SK-N-SH (cell line): ENCODE results near the gene NR6A1. TPM values are rescaled to one million over a fixed set of nuclear protein-coding genes. Genes with fewer than 3 reads are reported as not detected.

Source experiments
- CTCF ChIA-PET: fragments of 300-600, 350-600 bp; formaldehyde crosslinking; extraction: SDS; loops from one replicate; lab custom pipeline; 2021; lab: Yijun Ruan, JAX
- POLR2A ChIA-PET: fragments of 350-600 bp; sonication (Branson Sonifier 250); formaldehyde crosslinking; extraction: SDS; loops from one replicate; lab custom pipeline; 2020; ENCODE audit warnings: antibody characterized with exemption, inconsistent platforms; lab: Yijun Ruan, JAX
- DNase-seq: peaks from one replicate; pipeline ENCODE4 v3.0.0; 2012
- H2AFZ ChIP-seq: fragments of 200-600 bp; sonication (generic); 2 replicates; pipeline ENCODE4 v1.8.1; 2016; ENCODE audit warnings: antibody characterized with exemption, mild to moderate bottlenecking, low read depth
- H3F3A ChIP-seq: fragments of 200-600 bp; sonication (generic); replicated peaks from 2 replicates; pipeline ENCODE3; 2016; ENCODE audit warnings: antibody characterized with exemption, mild to moderate bottlenecking; ENCODE audit not compliant: insufficient read depth
- H3K27ac ChIP-seq, 2 experiments: fragments of 200-500 bp in 1 of 2; fragments of 200-600 bp in 1 of 2; sonication (Bioruptor generic) in 1 of 2; sonication (generic), shearing (Covaris generic) in 1 of 2; 2 replicates each; pipeline versions ENCODE4 v1.5.1 to v1.6.1; 2014 to 2016; ENCODE audit warnings: low read depth in 2 of 2, inconsistent platforms in 1 of 2, low read length in 1 of 2, mild to moderate bottlenecking in 1 of 2, mixed read lengths in 1 of 2
- H3K27me3 ChIP-seq: fragments of 200-600 bp; sonication (generic), shearing (Covaris generic); 2 replicates; pipeline ENCODE4 v1.6.1; 2016; ENCODE audit warnings: mixed run types; ENCODE audit not compliant: insufficient read depth
- H3K36me3 ChIP-seq, 2 experiments: fragments of 200-500 bp in 1 of 2; fragments of 200-600 bp in 1 of 2; sonication (Bioruptor generic) in 1 of 2; sonication (generic) in 1 of 2; replicated peaks in 1 of 2; 2 replicates each; pipeline versions ENCODE3 to v1.5.1; 2014 to 2016; ENCODE audit warnings: low read length in 1 of 2, mild to moderate bottlenecking in 1 of 2; ENCODE audit not compliant: insufficient read depth in 2 of 2, control insufficient read depth in 1 of 2
- H3K4me1 ChIP-seq, 2 experiments: fragments of 200-500 bp in 1 of 2; fragments of 200-600 bp in 1 of 2; sonication (Bioruptor generic) in 1 of 2; sonication (generic), shearing (Covaris generic) in 1 of 2; 2 replicates each; pipeline versions ENCODE4 v1.5.1 to v1.6.1; 2014 to 2016; ENCODE audit warnings: low read depth in 1 of 2, low read length in 1 of 2, mixed run types in 1 of 2; ENCODE audit not compliant: insufficient read depth in 2 of 2, control insufficient read depth in 1 of 2
- H3K4me2 ChIP-seq: fragments of 200-600 bp; sonication (generic), shearing (Covaris generic); 2 replicates; pipeline ENCODE4 v1.6.1; 2017; ENCODE audit warnings: mixed run types
- H3K4me3 ChIP-seq, 2 experiments: fragments of 200-500 bp in 1 of 2; fragments of 200-600 bp in 1 of 2; sonication (Bioruptor generic) in 1 of 2; sonication (generic), shearing (Covaris generic) in 1 of 2; 2 replicates each; pipeline versions ENCODE4 v1.5.1 to v1.8.1; 2014 to 2016; ENCODE audit warnings: low read depth in 2 of 2, inconsistent platforms in 1 of 2, low read length in 1 of 2, mild to moderate bottlenecking in 1 of 2, mixed read lengths in 1 of 2, moderate library complexity in 1 of 2
- H3K79me2 ChIP-seq: fragments of 200-600 bp; sonication (generic); 2 replicates; pipeline ENCODE4 v1.8.1; 2017; ENCODE audit warnings: mild to moderate bottlenecking; ENCODE audit not compliant: insufficient read depth
- H3K9ac ChIP-seq: fragments of 200-600 bp; sonication (generic); 2 replicates; pipeline ENCODE4 v1.6.1; 2017; ENCODE audit warnings: mixed run types
- H3K9me2 ChIP-seq: fragments of 200-600 bp; sonication (generic); 2 replicates; pipeline ENCODE4 v1.6.1; 2017; ENCODE audit warnings: mixed run types
- H3K9me3 ChIP-seq: fragments of 200-600 bp; sonication (generic); 2 replicates; pipeline ENCODE4 v1.6.1; 2017; ENCODE audit warnings: mixed run types, mild to moderate bottlenecking, moderate library complexity
- H4K20me1 ChIP-seq: fragments of 200-600 bp; sonication (generic); 2 replicates; pipeline ENCODE4 v1.6.1; 2017; ENCODE audit warnings: mild to moderate bottlenecking, mixed run types; ENCODE audit not compliant: insufficient read depth
- CHD2 ChIP-seq: fragments of 150-350 bp; IDR thresholded peaks from 2 replicates; pipeline ENCODE4 v1.6.1; 2018; ENCODE audit warnings: low read length; ENCODE audit not compliant: partially characterized antibody
- EP300 ChIP-seq, 2 experiments: IDR thresholded peaks; 2 replicates each; pipeline versions ENCODE4 v1.4.0 to v1.6.1; 2012; ENCODE audit warnings: borderline replicate concordance in 1 of 2, low read depth in 1 of 2, low read length in 1 of 2
- EZH2phosphoT487 ChIP-seq: fragments of 200-600 bp; sonication (generic); IDR thresholded peaks from 2 replicates; pipeline ENCODE4 v1.6.1; 2017; ENCODE audit warnings: low read depth, mixed run types, mild to moderate bottlenecking, antibody characterized with exemption, moderate library complexity, borderline replicate concordance
- FOSL2 ChIP-seq: IDR thresholded peaks from 2 replicates; pipeline ENCODE4 v1.4.0; 2012; ENCODE audit warnings: low read depth, mild to moderate bottlenecking, moderate library complexity, borderline replicate concordance
- FOXM1 ChIP-seq: IDR thresholded peaks from 2 replicates; pipeline ENCODE4 v1.4.0; 2012; ENCODE audit warnings: low read depth, mild to moderate bottlenecking
- NFIC ChIP-seq: IDR thresholded peaks from 2 replicates; pipeline ENCODE4 v1.4.0; 2012; ENCODE audit warnings: borderline replicate concordance
- RAD21 ChIP-seq: IDR thresholded peaks from 2 replicates; pipeline ENCODE4 v1.6.1; 2012; ENCODE audit warnings: mild to moderate bottlenecking, low read length
- RCOR1 ChIP-seq: fragments of 150-350 bp; IDR thresholded peaks from 2 replicates; pipeline ENCODE4 v1.6.1; 2017; ENCODE audit warnings: antibody characterized with exemption, low read length
- RFX5 ChIP-seq: IDR thresholded peaks from 2 replicates; pipeline ENCODE4 v1.6.1; 2012; ENCODE audit warnings: mild to moderate bottlenecking, improper control_type of control experiment, low read length
- RXRA ChIP-seq: IDR thresholded peaks from 2 replicates; pipeline ENCODE4 v1.4.0; 2012; ENCODE audit warnings: low read depth, mild to moderate bottlenecking, borderline replicate concordance
- SIN3A ChIP-seq: IDR thresholded peaks from 2 replicates; pipeline ENCODE4 v1.6.1; 2012; ENCODE audit warnings: low read depth, mild to moderate bottlenecking, low read length, moderate library complexity, borderline replicate concordance
- SMC3 ChIP-seq: IDR thresholded peaks from 2 replicates; pipeline ENCODE4 v1.6.1; 2012; ENCODE audit warnings: low read depth, low read length, improper control_type of control experiment
- TAF1 ChIP-seq: IDR thresholded peaks from 2 replicates; pipeline ENCODE4 v1.6.1; 2012; ENCODE audit warnings: low read depth, mild to moderate bottlenecking, low read length, moderate library complexity, borderline replicate concordance
- TCF12 ChIP-seq: IDR thresholded peaks from 2 replicates; pipeline ENCODE4 v1.4.0; 2012
- YY1 ChIP-seq: IDR thresholded peaks from 2 replicates; pipeline ENCODE4 v1.4.0; 2012; ENCODE audit warnings: low read depth, mild to moderate bottlenecking
- WGBS: methylation state at CpG from one replicate; pipeline ENCODE4 v1.1.6; 2017; ENCODE audit warnings: low lambda C conversion rate; 5-methylcytosine and 5-hydroxymethylcytosine counted together
- polyA plus RNA-seq, 3 experiments: library from polyadenylated mRNA; depleted of rRNA; stranded (reverse); fragments of >200 nt; gene quantifications; 2 replicates each; pipeline ENCODE4 v1.2.3, GENCODE V29; 2012
- TF ChIP-seq, protein P1 (sequence below): fragments of 150-350 bp; IDR thresholded peaks from 2 replicates; pipeline ENCODE4 v1.6.1; 2016; ENCODE audit warnings: mild to moderate bottlenecking, low read depth, low read length
- TF ChIP-seq, protein P2 (sequence below): fragments of 150-350 bp; IDR thresholded peaks from 2 replicates; pipeline ENCODE4 v1.6.1; 2017; ENCODE audit warnings: antibody characterized with exemption, low read length, low read depth, borderline replicate concordance
- TF ChIP-seq, protein P3 (sequence below): IDR thresholded peaks from 2 replicates; pipeline ENCODE4 v1.4.0; 2012; ENCODE audit warnings: low read depth, borderline replicate concordance

Gene NR6A1
- polyA plus RNA-seq, 1 of the 3 experiments (the other 2 are of a cell fraction): 1.2 TPM

DNA sequence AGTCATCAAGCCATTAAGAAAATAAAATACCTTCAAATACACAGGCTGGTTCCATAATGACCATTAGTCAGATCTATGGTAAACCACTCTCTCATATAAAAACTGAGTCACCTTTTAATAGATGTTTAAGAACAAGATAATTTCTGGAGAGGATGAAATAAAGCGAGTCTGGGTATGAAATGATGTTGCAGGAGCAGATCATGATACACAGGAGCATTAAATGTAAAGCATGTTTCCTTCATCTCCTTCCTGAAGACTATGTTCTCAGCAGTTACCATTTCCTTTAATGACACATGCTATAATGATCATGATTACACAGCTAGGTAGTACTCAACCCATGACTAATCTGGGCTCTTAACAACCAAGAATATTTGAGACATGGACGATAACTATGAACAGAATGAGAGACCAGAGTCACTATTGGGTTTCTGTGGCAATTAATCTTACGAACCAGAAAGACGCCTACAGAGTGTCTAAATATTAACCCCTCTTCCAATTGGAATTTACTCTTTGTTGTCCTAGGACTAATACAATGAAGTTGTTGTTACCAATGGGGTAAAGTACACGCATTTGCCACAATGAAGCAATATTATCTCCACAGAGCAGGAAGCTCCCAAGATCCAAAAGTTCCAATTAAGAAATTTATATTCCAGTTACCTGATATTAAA lies 105.6 kb downstream of the NR6A1 start:
- H3K9ac ChIP-seq: peak overlapping the region; percentile 19; the same call in 1 of the 2 replicates
- CTCF ChIA-PET: interaction anchor here (1.9 kb wide), 1 partner anchor 47 kb away, joined by 9 read pairs; no protein-coding TSS in a partner anchor
- H3K9me3 ChIP-seq: no peaks in the 10 kb centered on the region
- no peaks in the 10 kb centered on the region for H3K27me3 ChIP-seq
- H2AFZ ChIP-seq: no peak overlapping the region
- H3K36me3 ChIP-seq: peaks cover 0 to 21% of the 10 kb centered on the region in 2 experiments
- H3K4me2 ChIP-seq: peak overlapping the region; percentile 18; the same call in 1 of the 2 replicates
- H3K79me2 ChIP-seq: peaks cover 91% of the 10 kb centered on the region
- WGBS: 36% methylated on average over 5 of the region's 5 CpGs
- H3K4me1 ChIP-seq: peaks cover 28 to 43% of the 10 kb centered on the region in 2 experiments; a peak in 3 of 4 replicates
- 0 out of 2 replicates have a peak, but pooled peaks have one; percentile 2 for TF ChIP-seq NFIC
- 0 out of 4 replicates have a peak, but pooled peaks of 1 of the 2 experiments have one; percentile 37 for TF ChIP-seq EP300 (IDR thresholded peaks at IDR 0.05; ENCODE audit: borderline replicate concordance in 1 of 2, low read depth in 1 of 2, low read length in 1 of 2)
- TF ChIP-seq RCOR1: no peak
- TF ChIP-seq SIN3A: no peak
- TF ChIP-seq, protein P1, sequence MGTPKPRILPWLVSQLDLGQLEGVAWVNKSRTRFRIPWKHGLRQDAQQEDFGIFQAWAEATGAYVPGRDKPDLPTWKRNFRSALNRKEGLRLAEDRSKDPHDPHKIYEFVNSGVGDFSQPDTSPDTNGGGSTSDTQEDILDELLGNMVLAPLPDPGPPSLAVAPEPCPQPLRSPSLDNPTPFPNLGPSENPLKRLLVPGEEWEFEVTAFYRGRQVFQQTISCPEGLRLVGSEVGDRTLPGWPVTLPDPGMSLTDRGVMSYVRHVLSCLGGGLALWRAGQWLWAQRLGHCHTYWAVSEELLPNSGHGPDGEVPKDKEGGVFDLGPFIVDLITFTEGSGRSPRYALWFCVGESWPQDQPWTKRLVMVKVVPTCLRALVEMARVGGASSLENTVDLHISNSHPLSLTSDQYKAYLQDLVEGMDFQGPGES: no peak
- TF ChIP-seq EZH2phosphoT487: no peak
- peak; percentile 19; the same call in 1 of the 2 replicates for TF ChIP-seq FOSL2
- TF ChIP-seq, protein P2, sequence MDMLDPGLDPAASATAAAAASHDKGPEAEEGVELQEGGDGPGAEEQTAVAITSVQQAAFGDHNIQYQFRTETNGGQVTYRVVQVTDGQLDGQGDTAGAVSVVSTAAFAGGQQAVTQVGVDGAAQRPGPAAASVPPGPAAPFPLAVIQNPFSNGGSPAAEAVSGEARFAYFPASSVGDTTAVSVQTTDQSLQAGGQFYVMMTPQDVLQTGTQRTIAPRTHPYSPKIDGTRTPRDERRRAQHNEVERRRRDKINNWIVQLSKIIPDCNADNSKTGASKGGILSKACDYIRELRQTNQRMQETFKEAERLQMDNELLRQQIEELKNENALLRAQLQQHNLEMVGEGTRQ: no peak
- no peak for TF ChIP-seq CHD2
- TF ChIP-seq TAF1: no peak
- no peak for TF ChIP-seq RXRA
- TF ChIP-seq TCF12: peak; percentile 39
- 0 out of 2 replicates have a peak, but pooled peaks have one; percentile 47 for TF ChIP-seq FOXM1
- TF ChIP-seq SMC3: no peak
- TF ChIP-seq, protein P3, sequence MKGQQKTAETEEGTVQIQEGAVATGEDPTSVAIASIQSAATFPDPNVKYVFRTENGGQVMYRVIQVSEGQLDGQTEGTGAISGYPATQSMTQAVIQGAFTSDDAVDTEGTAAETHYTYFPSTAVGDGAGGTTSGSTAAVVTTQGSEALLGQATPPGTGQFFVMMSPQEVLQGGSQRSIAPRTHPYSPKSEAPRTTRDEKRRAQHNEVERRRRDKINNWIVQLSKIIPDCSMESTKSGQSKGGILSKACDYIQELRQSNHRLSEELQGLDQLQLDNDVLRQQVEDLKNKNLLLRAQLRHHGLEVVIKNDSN: no peak
- no peak for TF ChIP-seq RFX5
- no peak for TF ChIP-seq YY1
- no peak for TF ChIP-seq RAD21
- TF ChIP-seq, all 33 proteins: peak for 5
- Histone ChIP-seq H3K27ac (peak overlapping the region in 1 of 2 experiments; percentile 78; a peak in 2 of 4 replicates), H3F3A (peaks cover 36% of the 10 kb centered on the region), H3K4me3 (peak overlapping the region in 1 of 2 experiments; percentile 10; a peak in 1 of 4 replicates), H4K20me1 (no peaks in the 10 kb centered on the region; the same call in 1 of the 2 replicates), H3K9me2 (no peaks in the 10 kb centered on the region; the same call in 1 of the 2 replicates)
- POLR2A ChIA-PET: interaction anchor here (0.6 kb wide), 1 partner anchor 12 kb away, joined by 3 read pairs; no protein-coding TSS in a partner anchor
- no peak for DNase-seq
